ENCODE results near the gene OR14A16. TPM values are rescaled to one million over a fixed set of nuclear protein-coding genes. Genes with fewer than 3 reads are reported as not detected.

Gene OR14A16, protein sequence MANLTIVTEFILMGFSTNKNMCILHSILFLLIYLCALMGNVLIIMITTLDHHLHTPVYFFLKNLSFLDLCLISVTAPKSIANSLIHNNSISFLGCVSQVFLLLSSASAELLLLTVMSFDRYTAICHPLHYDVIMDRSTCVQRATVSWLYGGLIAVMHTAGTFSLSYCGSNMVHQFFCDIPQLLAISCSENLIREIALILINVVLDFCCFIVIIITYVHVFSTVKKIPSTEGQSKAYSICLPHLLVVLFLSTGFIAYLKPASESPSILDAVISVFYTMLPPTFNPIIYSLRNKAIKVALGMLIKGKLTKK
- not detected for total RNA-seq

DNA sequence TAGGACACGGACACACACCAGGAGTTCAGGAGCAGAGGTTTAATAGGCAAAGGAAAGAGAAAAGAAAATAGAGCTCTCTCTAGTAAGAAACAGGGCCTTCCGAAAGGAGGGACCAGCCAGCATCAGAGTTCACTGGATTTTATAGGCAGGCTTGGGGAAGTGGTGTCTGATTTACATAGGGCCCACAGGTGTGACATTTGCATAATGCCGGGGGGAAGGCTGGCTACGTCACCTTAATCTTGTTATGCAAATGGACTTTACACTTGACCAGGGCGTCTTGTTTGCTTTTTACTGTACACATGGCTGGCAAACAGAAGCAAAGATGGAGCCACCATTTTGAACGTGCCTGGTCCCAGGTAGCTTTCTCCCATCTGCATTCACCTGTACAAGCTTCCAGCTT, at the start of gene OR14A16:
Gene OR14A16, minus strand, starts transcription at position 97 of the 400 bp plus-strand sequence. CDS start 8,390 bp downstream, outside the sequence.
- no peaks in the 10 kb centered on the region for H3K36me3 ChIP-seq
- H3K9me3 ChIP-seq: no peaks in the 10 kb centered on the region
- TF ChIP-seq, protein P1, sequence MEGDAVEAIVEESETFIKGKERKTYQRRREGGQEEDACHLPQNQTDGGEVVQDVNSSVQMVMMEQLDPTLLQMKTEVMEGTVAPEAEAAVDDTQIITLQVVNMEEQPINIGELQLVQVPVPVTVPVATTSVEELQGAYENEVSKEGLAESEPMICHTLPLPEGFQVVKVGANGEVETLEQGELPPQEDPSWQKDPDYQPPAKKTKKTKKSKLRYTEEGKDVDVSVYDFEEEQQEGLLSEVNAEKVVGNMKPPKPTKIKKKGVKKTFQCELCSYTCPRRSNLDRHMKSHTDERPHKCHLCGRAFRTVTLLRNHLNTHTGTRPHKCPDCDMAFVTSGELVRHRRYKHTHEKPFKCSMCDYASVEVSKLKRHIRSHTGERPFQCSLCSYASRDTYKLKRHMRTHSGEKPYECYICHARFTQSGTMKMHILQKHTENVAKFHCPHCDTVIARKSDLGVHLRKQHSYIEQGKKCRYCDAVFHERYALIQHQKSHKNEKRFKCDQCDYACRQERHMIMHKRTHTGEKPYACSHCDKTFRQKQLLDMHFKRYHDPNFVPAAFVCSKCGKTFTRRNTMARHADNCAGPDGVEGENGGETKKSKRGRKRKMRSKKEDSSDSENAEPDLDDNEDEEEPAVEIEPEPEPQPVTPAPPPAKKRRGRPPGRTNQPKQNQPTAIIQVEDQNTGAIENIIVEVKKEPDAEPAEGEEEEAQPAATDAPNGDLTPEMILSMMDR (IDR thresholded peaks at IDR 0.05): no peak
- H3K27ac ChIP-seq: no peak within 1 kb of the TSS
- no peak within 1 kb of the TSS for H3K4me3 ChIP-seq
- no peak within 1 kb of the TSS for H3K9ac ChIP-seq (ENCODE audit: low read depth in 2 of 2, low read length in 2 of 2)
- intact Hi-C loops (cut with DNase I): no loop called here
- no peaks in the 10 kb centered on the region for H3K27me3 ChIP-seq
- DNase-seq: no peak
- no peaks in the 10 kb centered on the region for H3K4me1 ChIP-seq

DNA sequence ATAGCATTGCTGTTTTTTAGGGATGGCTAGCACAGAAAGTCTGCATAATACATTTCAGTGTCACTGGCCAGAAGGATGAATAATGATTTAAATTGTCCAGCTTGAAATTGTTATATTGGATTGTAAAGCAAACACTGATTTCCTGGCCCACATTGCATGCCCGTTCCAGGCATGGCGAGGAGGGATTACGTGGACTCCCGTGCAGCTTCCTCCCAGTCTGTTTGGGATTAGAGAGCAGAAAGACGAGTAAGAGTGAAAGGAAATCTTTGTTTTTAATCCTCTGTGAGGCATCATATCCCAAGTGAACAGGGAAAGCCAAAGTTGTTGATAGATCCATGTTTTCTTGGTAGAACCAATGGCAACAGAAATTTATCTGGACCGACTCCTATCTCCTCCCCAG, 41.5 kb upstream of the OR14A16 start:
- Histone ChIP-seq H3K4me3 (no peak overlapping the region), H3K4me1 (no peaks in the 10 kb centered on the region), H3K36me3 (no peaks in the 10 kb centered on the region), H3K9me3 (no peaks in the 10 kb centered on the region), H3K9ac (ENCODE audit: low read depth in 2 of 2, low read length in 2 of 2) (no peak overlapping the region), H3K27me3 (no peaks in the 10 kb centered on the region), H3K27ac (no peak overlapping the region)
- DNase-seq: no peak
- intact Hi-C loops (cut with DNase I): no loop called here
- TF ChIP-seq, protein P1 (IDR thresholded peaks at IDR 0.05): no peak

DNA sequence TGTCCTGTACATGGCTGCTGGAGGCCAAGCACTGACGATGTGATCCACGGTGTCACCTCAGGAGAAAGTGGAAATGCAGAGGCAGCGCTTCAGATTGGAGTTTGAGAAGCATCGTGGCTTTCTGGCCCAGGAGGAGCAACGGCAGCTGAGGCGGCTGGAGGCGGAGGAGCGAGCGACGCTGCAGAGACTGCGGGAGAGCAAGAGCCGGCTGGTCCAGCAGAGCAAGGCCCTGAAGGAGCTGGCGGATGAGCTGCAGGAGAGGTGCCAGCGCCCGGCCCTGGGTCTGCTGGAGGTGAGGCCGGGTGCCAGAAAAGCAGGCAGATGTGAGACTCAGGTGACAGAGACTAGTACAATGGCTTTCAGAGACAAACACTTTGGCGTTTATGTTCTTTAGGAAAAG, 40.7 kb upstream of the OR14A16 start:
- DNase-seq: no peak
- no peaks in the 10 kb centered on the region for H3K36me3 ChIP-seq
- intact Hi-C loops (cut with DNase I): no loop called here
- no peak overlapping the region for H3K4me3 ChIP-seq
- no peak overlapping the region for H3K27ac ChIP-seq
- no peaks in the 10 kb centered on the region for H3K27me3 ChIP-seq
- H3K9me3 ChIP-seq: no peaks in the 10 kb centered on the region
- no peak overlapping the region for H3K9ac ChIP-seq (ENCODE audit: low read depth in 2 of 2, low read length in 2 of 2)
- TF ChIP-seq, protein P1 (IDR thresholded peaks at IDR 0.05): no peak
- no peaks in the 10 kb centered on the region for H3K4me1 ChIP-seq

DNA sequence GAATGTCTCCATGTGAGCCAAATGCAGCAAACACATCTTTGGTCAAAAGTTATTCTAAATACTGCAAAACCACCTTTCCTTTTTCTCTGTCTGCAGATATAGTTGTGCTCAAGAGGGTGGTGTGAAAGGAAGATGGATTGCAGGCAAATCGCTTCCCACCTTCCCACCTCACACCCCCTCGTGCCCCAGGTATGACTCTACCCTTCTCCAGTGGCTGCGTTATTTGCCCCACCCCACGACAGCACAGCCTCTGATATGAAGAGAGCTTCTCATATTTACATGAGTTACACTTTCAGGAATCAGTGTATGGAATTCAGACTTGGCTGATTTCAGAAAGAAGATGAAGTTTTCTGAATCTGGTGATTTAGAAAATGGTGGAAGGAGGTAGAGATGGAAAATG, 38.8 kb upstream of the OR14A16 start:
- no peak for DNase-seq
- Histone ChIP-seq H3K9ac (ENCODE audit: low read depth in 2 of 2, low read length in 2 of 2) (no peak overlapping the region), H3K4me1 (no peaks in the 10 kb centered on the region), H3K27ac (no peak overlapping the region), H3K36me3 (no peaks in the 10 kb centered on the region), H3K4me3 (no peak overlapping the region), H3K27me3 (no peaks in the 10 kb centered on the region), H3K9me3 (no peaks in the 10 kb centered on the region)
- TF ChIP-seq, protein P1 (IDR thresholded peaks at IDR 0.05): no peak
- intact Hi-C loops (cut with DNase I): no loop called here

DNA sequence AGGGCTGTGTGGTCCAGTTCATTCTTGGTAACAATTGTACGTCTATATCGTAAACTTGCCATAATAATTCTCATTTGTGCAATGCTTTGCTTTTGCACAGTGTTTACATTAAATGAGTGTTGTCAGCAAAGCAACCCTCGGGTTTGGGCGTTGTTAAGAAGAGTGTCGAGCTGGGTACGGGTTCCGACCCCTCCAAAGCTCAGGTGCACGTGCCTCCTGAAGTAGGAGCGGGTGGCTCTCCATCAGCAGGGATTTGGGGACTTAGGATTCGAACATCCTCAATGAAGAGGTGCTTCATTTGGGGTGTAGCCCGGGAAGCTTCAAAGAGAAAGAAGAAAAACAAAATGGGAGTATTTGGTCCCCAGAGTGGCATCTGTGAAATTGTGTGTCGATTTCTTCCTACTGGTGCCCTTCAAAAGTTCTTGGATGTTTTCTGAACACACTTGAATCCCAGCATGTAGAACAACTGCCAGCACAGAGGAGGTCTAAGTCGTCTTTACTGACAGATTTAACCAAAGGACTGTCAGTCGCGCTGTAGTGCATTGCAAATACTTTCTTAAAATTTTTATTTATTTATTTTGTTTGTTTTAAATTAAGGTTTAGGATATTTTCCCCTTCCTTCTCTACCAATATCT, 34.2 kb upstream of the OR14A16 start:
- Histone ChIP-seq H3K9ac (ENCODE audit: low read depth in 2 of 2, low read length in 2 of 2) (no peak overlapping the region), H3K9me3 (no peaks in the 10 kb centered on the region), H3K4me1 (no peaks in the 10 kb centered on the region), H3K27ac (no peak overlapping the region), H3K4me3 (peak overlapping the region; percentile 59), H3K36me3 (no peaks in the 10 kb centered on the region), H3K27me3 (peaks cover 5% of the 10 kb centered on the region)
- no peak for DNase-seq
- TF ChIP-seq, protein P1 (IDR thresholded peaks at IDR 0.05): no peak
- intact Hi-C loops (cut with DNase I): no loop called here

Measured in colonic mucosa (tissue), 4 donors.